Lung (tissue), 12 donors: Measurements from ENCODE around the gene FRMD1. TPM values are rescaled to one million over a fixed set of nuclear protein-coding genes. Genes with fewer than 3 reads are reported as not detected.

ENCODE experiments used
- ATAC-seq: fragments of 200-7000 bp; cut with Tn5 transposase; one replicate; pipeline ENCODE4 v1.9.1; 2020; ENCODE audit warnings: moderate number of reproducible peaks; ENCODE audit not compliant: insufficient read depth, low FRiP score
- DNase-seq, 3 donors: peaks; one replicate each; pipeline ENCODE4 v3.0.0-alpha.2; 2013 to 2017
- H3K27ac ChIP-seq, 2 donors: one replicate each; pipeline ENCODE4 v1.5.1; 2013; ENCODE audit warnings: mild to moderate bottlenecking in 2 of 2, moderate library complexity in 2 of 2, control low read depth in 1 of 2, inconsistent platforms in 1 of 2, low read depth in 1 of 2, low read length in 1 of 2
- H3K27me3 ChIP-seq, 3 donors: one replicate each; pipeline ENCODE4 v1.5.1; 2013; ENCODE audit warnings: low read length in 2 of 3; ENCODE audit not compliant: control insufficient read depth in 3 of 3, insufficient read depth in 3 of 3
- H3K36me3 ChIP-seq, 4 donors: one replicate each; pipeline ENCODE4 v1.5.1; 2013; ENCODE audit warnings: low read length in 4 of 4, mild to moderate bottlenecking in 1 of 4, moderate library complexity in 1 of 4; ENCODE audit not compliant: control insufficient read depth in 4 of 4, insufficient read depth in 4 of 4
- H3K4me1 ChIP-seq, 5 donors: one replicate each; pipeline ENCODE4 v1.5.1; 2013; ENCODE audit warnings: low read length in 5 of 5, mild to moderate bottlenecking in 2 of 5, moderate library complexity in 1 of 5; ENCODE audit not compliant: control insufficient read depth in 5 of 5, insufficient read depth in 5 of 5
- H3K4me3 ChIP-seq: one replicate; pipeline ENCODE4 v1.5.1; 2013; ENCODE audit warnings: mild to moderate bottlenecking, control low read depth, moderate library complexity
- H3K9ac ChIP-seq, 2 donors: one replicate each; pipeline ENCODE4 v1.5.1; 2013; ENCODE audit warnings: low read length in 2 of 2, control low read depth in 1 of 2; ENCODE audit not compliant: insufficient read depth in 1 of 2
- H3K9me3 ChIP-seq, 4 donors: one replicate each; pipeline ENCODE4 v1.5.1; 2013; ENCODE audit warnings: low read length in 3 of 4, mild to moderate bottlenecking in 1 of 4, moderate library complexity in 1 of 4; ENCODE audit not compliant: control insufficient read depth in 4 of 4, insufficient read depth in 3 of 4
- WGBS, 2 donors: extraction: QIAGEN DNeasy Blood & Tissue Kit; methylation state at CpG; one replicate each; pipeline ENCODE4 v1.1.7; 2013; 5-methylcytosine and 5-hydroxymethylcytosine counted together
- polyA plus RNA-seq, 2 donors: library from polyadenylated mRNA; stranded (reverse); fragments of 200-250 nt; gene quantifications; one replicate each; pipeline ENCODE4 v1.2.1, GENCODE V29; 2013
- total RNA-seq, 2 donors: library from RNA; depleted of rRNA in 1 of 2; stranded (reverse); fragments of >200 nt in 1 of 2; gene quantifications; one replicate each; pipeline ENCODE4 v1.2.1, GENCODE V29; 2014 to 2021
- TF ChIP-seq, protein P1 (sequence below): IDR thresholded peaks from 2 replicates; pipeline ENCODE4 v1.5.1; 2012; ENCODE audit warnings: mild to moderate bottlenecking; ENCODE audit errors: control extremely low read depth, extremely low read depth
- donor health status: control.
- donor health status: control.
- donor health status: Bipolar disorder and iron deficiency.
- donor health status: healthy.
- donor health status: DM: yes; HTN: yes; CAD: no.

The FRMD1 gene
- total and polyA plus RNA-seq, 4 donors = 0.02 to 1.4 (median 0.10) TPM

- Histone ChIP-seq H3K27me3 (peaks cover 0 to 11% (median 0%) of the 10 kb centered on the region in 3 donors), H3K4me3 (no peak overlapping the region), H3K9ac (no peak overlapping the region), H3K36me3 (no peaks in the 10 kb centered on the region), H3K4me1 (peaks cover 0 to 13% (median 3%) of the 10 kb centered on the region in 5 donors), H3K27ac (no peak overlapping the region), H3K9me3 (no peaks in the 10 kb centered on the region)
- WGBS, 2 donors = 85 to 92% methylated on average over 8 of the region's 8 CpGs
- TF ChIP-seq, protein P1, sequence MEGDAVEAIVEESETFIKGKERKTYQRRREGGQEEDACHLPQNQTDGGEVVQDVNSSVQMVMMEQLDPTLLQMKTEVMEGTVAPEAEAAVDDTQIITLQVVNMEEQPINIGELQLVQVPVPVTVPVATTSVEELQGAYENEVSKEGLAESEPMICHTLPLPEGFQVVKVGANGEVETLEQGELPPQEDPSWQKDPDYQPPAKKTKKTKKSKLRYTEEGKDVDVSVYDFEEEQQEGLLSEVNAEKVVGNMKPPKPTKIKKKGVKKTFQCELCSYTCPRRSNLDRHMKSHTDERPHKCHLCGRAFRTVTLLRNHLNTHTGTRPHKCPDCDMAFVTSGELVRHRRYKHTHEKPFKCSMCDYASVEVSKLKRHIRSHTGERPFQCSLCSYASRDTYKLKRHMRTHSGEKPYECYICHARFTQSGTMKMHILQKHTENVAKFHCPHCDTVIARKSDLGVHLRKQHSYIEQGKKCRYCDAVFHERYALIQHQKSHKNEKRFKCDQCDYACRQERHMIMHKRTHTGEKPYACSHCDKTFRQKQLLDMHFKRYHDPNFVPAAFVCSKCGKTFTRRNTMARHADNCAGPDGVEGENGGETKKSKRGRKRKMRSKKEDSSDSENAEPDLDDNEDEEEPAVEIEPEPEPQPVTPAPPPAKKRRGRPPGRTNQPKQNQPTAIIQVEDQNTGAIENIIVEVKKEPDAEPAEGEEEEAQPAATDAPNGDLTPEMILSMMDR = no peak
- DNase-seq (peak in 1 of 3 donors; percentile 42), ATAC-seq (no peak)
Measured at GRCh38 chr6:168107191-168107983, 28.4 kb upstream of the FRMD1 start.

- Histone ChIP-seq H3K9me3 (no peaks in the 10 kb centered on the region), H3K27me3 (peaks cover 0 to 18% (median 3%) of the 10 kb centered on the region in 3 donors), H3K9ac (no peak overlapping the region), H3K4me3 (no peak overlapping the region), H3K27ac (no peak overlapping the region), H3K36me3 (no peaks in the 10 kb centered on the region), H3K4me1 (peaks cover 0 to 17% (median 3%) of the 10 kb centered on the region in 5 donors)
- TF ChIP-seq, protein P1 = no peak
- 72 to 88% methylated on average over 3 of the region's 3 CpGs for WGBS, 2 donors
- DNase-seq (no peak), ATAC-seq (no peak)
Measured at GRCh38 chr6:168106633-168107005, 27.6 kb upstream of the FRMD1 start.

DNA sequence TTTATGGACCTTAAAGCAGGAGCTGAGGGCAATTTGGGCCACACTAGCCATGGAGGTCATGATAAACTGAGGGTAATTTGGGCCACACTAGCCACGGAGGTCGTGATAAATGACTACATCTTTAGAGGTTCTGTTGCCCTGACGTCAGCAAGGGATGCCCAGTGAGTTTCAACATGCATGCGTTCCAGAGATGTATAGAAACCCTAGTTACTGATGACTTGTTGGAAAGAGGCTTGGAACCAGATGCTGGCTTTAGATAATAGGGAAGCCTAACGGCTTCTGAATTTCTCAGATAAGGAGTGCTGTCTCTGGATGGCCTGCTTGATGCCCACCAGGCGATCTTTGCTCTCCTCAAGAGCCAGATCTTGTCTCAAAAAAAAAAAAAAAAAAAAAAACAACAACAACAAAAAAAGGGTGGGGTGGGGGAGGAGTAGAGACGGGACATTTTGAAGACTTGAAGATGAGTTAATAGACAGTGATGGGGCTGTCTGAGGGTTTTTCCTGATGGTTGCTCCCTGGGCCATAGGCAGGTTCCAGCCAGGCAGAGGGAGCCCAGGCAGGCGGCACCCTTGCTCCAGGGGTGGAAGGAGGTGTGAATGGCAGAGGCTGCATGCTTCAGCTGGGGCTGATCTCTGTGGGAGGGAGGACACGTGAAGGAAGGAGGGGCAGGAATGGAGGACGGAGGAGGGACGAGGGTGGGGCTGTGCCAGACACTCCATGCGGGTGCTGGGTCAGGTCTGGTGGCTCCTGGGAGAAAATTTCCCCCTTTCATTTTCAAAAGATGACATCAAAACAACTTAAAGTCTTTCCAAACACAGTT, 27.0 kb upstream of the FRMD1 start:
- H3K27me3 ChIP-seq = peaks cover 0 to 18% (median 7%) of the 10 kb centered on the region in 3 donors
- no peak for ATAC-seq
- H3K4me3 ChIP-seq = no peak overlapping the region
- no peak overlapping the region for H3K27ac ChIP-seq
- 75 to 77% methylated on average over 12 of the region's 12 CpGs for WGBS, 2 donors
- H3K36me3 ChIP-seq = no peaks in the 10 kb centered on the region
- peaks cover 0 to 17% (median 8%) of the 10 kb centered on the region in 5 donors for H3K4me1 ChIP-seq
- TF ChIP-seq, protein P1 = no peak
- H3K9me3 ChIP-seq = no peaks in the 10 kb centered on the region
- H3K9ac ChIP-seq = no peak overlapping the region
- DNase-seq = no peak
